GM12873 (cell line): Measurements from ENCODE around the gene MRLN.

Experiments used
- TF ChIP-seq, protein P1 (sequence below): IDR thresholded peaks from 2 replicates; pipeline ENCODE4 v1.5.1; 2012; ENCODE audit warnings: low read depth, mild to moderate bottlenecking, moderate library complexity, low read length, control low read depth; ENCODE audit not compliant: insufficient read depth; ENCODE audit errors: missing control alignments

MRLN gene

GRCh38 chr10:59736749-59737148, 16.5 kb downstream of the MRLN start:
- TF ChIP-seq, protein P1, sequence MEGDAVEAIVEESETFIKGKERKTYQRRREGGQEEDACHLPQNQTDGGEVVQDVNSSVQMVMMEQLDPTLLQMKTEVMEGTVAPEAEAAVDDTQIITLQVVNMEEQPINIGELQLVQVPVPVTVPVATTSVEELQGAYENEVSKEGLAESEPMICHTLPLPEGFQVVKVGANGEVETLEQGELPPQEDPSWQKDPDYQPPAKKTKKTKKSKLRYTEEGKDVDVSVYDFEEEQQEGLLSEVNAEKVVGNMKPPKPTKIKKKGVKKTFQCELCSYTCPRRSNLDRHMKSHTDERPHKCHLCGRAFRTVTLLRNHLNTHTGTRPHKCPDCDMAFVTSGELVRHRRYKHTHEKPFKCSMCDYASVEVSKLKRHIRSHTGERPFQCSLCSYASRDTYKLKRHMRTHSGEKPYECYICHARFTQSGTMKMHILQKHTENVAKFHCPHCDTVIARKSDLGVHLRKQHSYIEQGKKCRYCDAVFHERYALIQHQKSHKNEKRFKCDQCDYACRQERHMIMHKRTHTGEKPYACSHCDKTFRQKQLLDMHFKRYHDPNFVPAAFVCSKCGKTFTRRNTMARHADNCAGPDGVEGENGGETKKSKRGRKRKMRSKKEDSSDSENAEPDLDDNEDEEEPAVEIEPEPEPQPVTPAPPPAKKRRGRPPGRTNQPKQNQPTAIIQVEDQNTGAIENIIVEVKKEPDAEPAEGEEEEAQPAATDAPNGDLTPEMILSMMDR = no peak

GRCh38 chr10:59735296-59735695, 18.0 kb downstream of the MRLN start:
- TF ChIP-seq, protein P1 = no peak

GRCh38 chr10:59734014-59734462, 19.2 kb downstream of the MRLN start:
- TF ChIP-seq, protein P1 = no peak

GRCh38 chr10:59724098-59724938, 28.9 kb downstream of the MRLN start:
- TF ChIP-seq, protein P1 = no peak

- TF ChIP-seq, protein P1 = no peak
Observed at GRCh38 chr10:59720377-59720776, 32.9 kb downstream of the MRLN start.

GRCh38 chr10:59719374-59719773, 33.9 kb downstream of the MRLN start:
- TF ChIP-seq, protein P1 = peak; percentile 29

GRCh38 chr10:59718257-59718656, 35.0 kb downstream of the MRLN start:
- TF ChIP-seq, protein P1 = no peak
